GM23338 (cell line): Measurements from ENCODE around the gene LPP. TPM values are rescaled to one million over a fixed set of nuclear protein-coding genes. Genes with fewer than 3 reads are reported as not detected.

ENCODE experiments used
- ATAC-seq: fragments of 200-7000 bp; cut with Tn5 transposase; 3 replicates; pipeline ENCODE4 v1.9.1; 2020
- DNase-seq: peaks from one replicate; pipeline ENCODE4 v3.0.0-alpha.2; 2015; ENCODE audit warnings: low spot score
- H2AFZ ChIP-seq: fragments of 200-600 bp; sonication (generic); 2 replicates; pipeline ENCODE4 v1.8.0; 2016; ENCODE audit warnings: antibody characterized with exemption, mild to moderate bottlenecking, moderate library complexity
- H3F3A ChIP-seq: fragments of 200-600 bp; sonication (generic); replicated peaks from 2 replicates; pipeline ENCODE4 v1.8.0; 2017; ENCODE audit warnings: antibody characterized with exemption, mixed run types, low read depth
- H3K27ac ChIP-seq: fragments of 200-600 bp; sonication (generic); 2 replicates; pipeline ENCODE4 v1.6.1; 2016; ENCODE audit warnings: low read depth
- H3K27me3 ChIP-seq: fragments of 200-600 bp; sonication (generic); 2 replicates; pipeline ENCODE4 v1.8.0; 2016; ENCODE audit warnings: mild to moderate bottlenecking, mixed run types, moderate library complexity; ENCODE audit not compliant: insufficient read depth
- H3K36me3 ChIP-seq: fragments of 200-600 bp; sonication (generic); 2 replicates; pipeline ENCODE4 v1.8.0; 2016; ENCODE audit warnings: mild to moderate bottlenecking; ENCODE audit not compliant: insufficient read depth
- H3K4me1 ChIP-seq: fragments of 200-600 bp; sonication (generic); 2 replicates; pipeline ENCODE4 v1.8.0; 2016; ENCODE audit warnings: mild to moderate bottlenecking, moderate library complexity; ENCODE audit not compliant: insufficient read depth
- H3K4me2 ChIP-seq: fragments of 200-600 bp; sonication (generic); 2 replicates; pipeline ENCODE4 v1.7.1; 2017; ENCODE audit warnings: mixed run types
- H3K4me3 ChIP-seq: fragments of 200-600 bp; sonication (generic); 2 replicates; pipeline ENCODE4 v1.6.1; 2016; ENCODE audit warnings: mixed run types
- H3K79me2 ChIP-seq: fragments of 200-600 bp; sonication (generic); replicated peaks from 2 replicates; pipeline ENCODE4 v1.8.0; 2017; ENCODE audit warnings: mild to moderate bottlenecking; ENCODE audit not compliant: insufficient read depth
- H3K9me2 ChIP-seq: fragments of 200-600 bp; sonication (generic); 2 replicates; pipeline ENCODE4 v1.8.0; 2017; ENCODE audit not compliant: insufficient read depth
- H4K20me1 ChIP-seq: fragments of 200-600 bp; sonication (generic); replicated peaks from 2 replicates; pipeline ENCODE4 v1.8.0; 2017; ENCODE audit warnings: mild to moderate bottlenecking; ENCODE audit not compliant: insufficient read depth
- H3K27ac Mint-ChIP-seq: 2 replicates; pipeline ENCODE4 v1.8.0; 2020; ENCODE audit warnings: inconsistent platforms, mild to moderate bottlenecking, moderate library complexity, mixed read lengths
- H3K27me3 Mint-ChIP-seq: 3 replicates; pipeline ENCODE4 v1.8.0; 2022; ENCODE audit warnings: low read depth, mild to moderate bottlenecking, moderate library complexity, mixed read lengths, inconsistent platforms; ENCODE audit not compliant: insufficient read depth, poor library complexity
- H3K36me3 Mint-ChIP-seq: 3 replicates; pipeline ENCODE4 v1.8.0; 2021; ENCODE audit warnings: low read depth, mild to moderate bottlenecking, inconsistent platforms, moderate library complexity, mixed read lengths
- H3K4me1 Mint-ChIP-seq: 3 replicates; pipeline ENCODE4 v1.8.0; 2020; ENCODE audit warnings: mild to moderate bottlenecking, inconsistent platforms, mixed read lengths
- H3K4me3 Mint-ChIP-seq: 3 replicates; pipeline ENCODE4 v1.8.0; 2021; ENCODE audit warnings: moderate library complexity, mild to moderate bottlenecking, inconsistent platforms, mixed read lengths
- H3K9me3 Mint-ChIP-seq: 3 replicates; pipeline ENCODE4 v1.8.0; 2020; ENCODE audit warnings: moderate library complexity, mild to moderate bottlenecking, inconsistent platforms, mixed read lengths
- CREB1 ChIP-seq: fragments of 250-450 bp; sonication (Bioruptor Pico); IDR thresholded peaks from 2 replicates; pipeline ENCODE4 v1.5.0; 2020; ENCODE audit warnings: low read depth, mild to moderate bottlenecking, moderate library complexity
- CTCF ChIP-seq, 2 experiments: fragments of 200-600 bp in 1 of 2; sonication (generic) in 1 of 2; conservative IDR thresholded peaks; 2 replicates each; pipeline versions ENCODE4 v1.5.1 to v1.6.1; 2016 to 2017; ENCODE audit warnings: antibody characterized with exemption in 2 of 2, low read depth in 2 of 2, mild to moderate bottlenecking in 2 of 2, moderate library complexity in 1 of 2
- ETS1 ChIP-seq: IDR thresholded peaks from 2 replicates; pipeline ENCODE4 v1.6.1; 2016; ENCODE audit warnings: antibody characterized with exemption
- EZH2phosphoT487 ChIP-seq: fragments of 200-600 bp; sonication (generic); IDR thresholded peaks from one replicate; pipeline ENCODE4 v1.8.1; 2018; ENCODE audit warnings: antibody characterized with exemption; ENCODE audit not compliant: unreplicated experiment
- JUNB ChIP-seq: IDR thresholded peaks from one replicate; pipeline ENCODE4 v1.6.1; 2016; ENCODE audit warnings: antibody characterized with exemption; ENCODE audit not compliant: unreplicated experiment
- NANOG ChIP-seq: IDR thresholded peaks from 2 replicates; pipeline ENCODE4 v1.6.1; 2016; ENCODE audit warnings: antibody characterized with exemption, borderline replicate concordance
- ZNF114 ChIP-seq: fragments of 250-450 bp; sonication (Bioruptor Pico); IDR thresholded peaks from 2 replicates; pipeline ENCODE4 v1.5.0; 2020; ENCODE audit warnings: mild to moderate bottlenecking, moderate library complexity
- ZNF331 ChIP-seq: fragments of 250-450 bp; sonication (Bioruptor Pico); IDR thresholded peaks from 2 replicates; pipeline ENCODE4 v1.5.0; 2020; ENCODE audit warnings: low read depth, mild to moderate bottlenecking, moderate library complexity
- ZNF462 ChIP-seq: fragments of 250-450 bp; sonication (Bioruptor Pico); IDR thresholded peaks from 2 replicates; pipeline ENCODE4 v1.5.0; 2020; ENCODE audit warnings: mild to moderate bottlenecking, moderate library complexity
- polyA plus RNA-seq: library from polyadenylated mRNA; unstranded; fragments of >200 nt; fragmentation: Nextera tagmentation; extraction: Ambion mirVana; gene quantifications from 2 replicates; pipeline ENCODE4 v1.2.1, GENCODE V29; 2016
- total RNA-seq: library from RNA; depleted of rRNA; stranded (reverse); fragments of >200 nt; shearing (Covaris generic); gene quantifications from 2 replicates; pipeline ENCODE4 v1.2.3, GENCODE V29; 2014

Gene LPP
- total and polyA plus RNA-seq, 2 experiments from 2014 or later, result 23.0 to 35.2 TPM

GRCh38 chr3:188125076-188125475 lies 28.9 kb upstream of the LPP start:
- no peaks in the 10 kb centered on the region; the same call in 1 of the 2 replicates for H3K36me3 ChIP-seq
- DNase-seq (no peak), ATAC-seq (no peak)
- no peak overlapping the region for H3K4me3 ChIP-seq
- no peak overlapping the region for H3K4me3 Mint-ChIP-seq
- H3K9me2 ChIP-seq, result no peaks in the 10 kb centered on the region
- H3K27ac Mint-ChIP-seq, result no peak overlapping the region
- no peak overlapping the region for H3K4me2 ChIP-seq
- H3K36me3 Mint-ChIP-seq, result no peaks in the 10 kb centered on the region
- no peaks in the 10 kb centered on the region for H4K20me1 ChIP-seq
- no peak overlapping the region for H3K27ac ChIP-seq
- H3K27me3 ChIP-seq, result no peaks in the 10 kb centered on the region
- H3F3A ChIP-seq, result no peaks in the 10 kb centered on the region
- no peaks in the 10 kb centered on the region for H3K79me2 ChIP-seq
- peaks cover 10% of the 10 kb centered on the region for H3K4me1 ChIP-seq
- TF ChIP-seq JUNB (no peak), CTCF (conservative IDR thresholded peaks at IDR 0.05; ENCODE audit: low read depth in 2 of 2) (no peak), ETS1 (no peak), NANOG (no peak)
- H3K4me1 Mint-ChIP-seq, result peaks cover 13% of the 10 kb centered on the region
- H3K9me3 Mint-ChIP-seq, result no peaks in the 10 kb centered on the region
- peaks cover 2% of the 10 kb centered on the region for H3K27me3 Mint-ChIP-seq
- peak overlapping the region; percentile 1; the same call in 1 of the 2 replicates for H2AFZ ChIP-seq

- Mint-ChIP-seq H3K27me3 (no peaks in the 10 kb centered on the region), H3K36me3 (no peaks in the 10 kb centered on the region), H3K4me1 (peaks cover 4% of the 10 kb centered on the region; the same call in 1 of the 3 replicates), H3K9me3 (no peaks in the 10 kb centered on the region), H3K27ac (no peak overlapping the region), H3K4me3 (no peak overlapping the region)
- Histone ChIP-seq H3K27ac (no peak overlapping the region), H4K20me1 (no peaks in the 10 kb centered on the region), H3K4me2 (no peak overlapping the region), H3K4me3 (no peak overlapping the region), H3K79me2 (no peaks in the 10 kb centered on the region), H3K36me3 (no peaks in the 10 kb centered on the region), H2AFZ (peak overlapping the region; percentile 59; the same call in 1 of the 2 replicates), H3K27me3 (no peaks in the 10 kb centered on the region), H3K4me1 (no peaks in the 10 kb centered on the region), H3F3A (no peaks in the 10 kb centered on the region), H3K9me2 (no peaks in the 10 kb centered on the region)
- DNase-seq (no peak), ATAC-seq (no peak)
- TF ChIP-seq JUNB (no peak), ZNF331 (CRISPR knock-in tag) (no peak), ZNF462 (no peak), CTCF (conservative IDR thresholded peaks at IDR 0.05; ENCODE audit: low read depth in 2 of 2) (no peak), ZNF114 (CRISPR knock-in tag) (no peak), EZH2phosphoT487 (no peak), CREB1 (CRISPR knock-in tag) (no peak), NANOG (no peak), ETS1 (no peak)
These were observed 27.7 kb upstream of the LPP start for GRCh38 chr3:188126276-188126675.
